ENCODE results near the gene TLR7. TPM values are rescaled to one million over a fixed set of nuclear protein-coding genes. Genes with fewer than 3 reads are reported as not detected.

The TLR7 gene
- total RNA-seq, 5 donors from 2014 or later (not counting 1 experiment from before 2014, with no cell fraction given), result 0.10 to 0.66 (median 0.18) TPM; not detected in 1

DNA sequence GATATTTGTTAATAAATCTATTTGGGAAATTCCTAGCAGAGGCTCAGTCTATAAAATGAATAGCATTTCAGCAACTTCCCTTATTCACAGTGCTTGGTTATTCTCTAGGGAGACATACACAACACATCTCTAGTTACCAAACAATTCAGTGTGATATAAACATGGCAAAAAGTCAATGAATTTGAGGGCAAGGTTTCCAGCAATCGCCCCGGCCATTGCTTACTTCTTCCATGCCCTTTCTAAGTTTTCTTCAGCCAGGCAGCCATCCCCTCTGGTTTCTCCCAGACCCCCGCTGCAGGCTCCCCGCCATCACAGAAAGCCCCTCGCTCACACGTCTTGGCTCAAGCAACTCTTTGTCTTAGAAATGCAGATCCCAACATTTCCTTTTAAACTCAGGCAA lies 4.4 kb downstream of the TLR7 start:
- Mint-ChIP-seq H3K9me3 (peaks cover 0 to 5% (median 0%) of the 10 kb centered on the region in 3 donors), H3K27me3 (peaks cover 8 to 35% of the 10 kb centered on the region in 2 donors), H3K36me3 (no peaks in the 10 kb centered on the region), H3K4me1 (peaks cover 0 to 7% (median 2%) of the 10 kb centered on the region in 3 donors), H3K27ac (no peak overlapping the region), H3K4me3 (no peak overlapping the region)
- DNase-seq (no peak), ATAC-seq (replicated peaks in 1 of 4) (no peak)
- whole genome bisulfite sequencing (ENCODE audit: insufficient coverage), result 90% methylated on average over 2 of the region's 6 CpGs
- no peaks in the 10 kb centered on the region for H3K27me3 ChIP-seq (replicated peaks in 1 of 2; ENCODE audit: control insufficient read depth in 2 of 2, extremely low read depth in 1 of 2, insufficient read depth in 2 of 2, low read length in 1 of 2)
- no peak overlapping the region for H3K4me3 ChIP-seq (ENCODE audit: control insufficient read depth in 1 of 2, extremely low read depth in 1 of 2, low read length in 1 of 2)
- no peaks in the 10 kb centered on the region for H3K36me3 ChIP-seq (ENCODE audit: control insufficient read depth in 2 of 2, extremely low read depth in 1 of 2, insufficient read depth in 1 of 2, low read length in 1 of 2)
- POLR2A ChIA-PET, result no interaction called here
- H3K27ac ChIP-seq (ENCODE audit: low read length), result no peak overlapping the region
- CTCF ChIA-PET, result no interaction called here
- no peaks in the 10 kb centered on the region for H3K9me3 ChIP-seq
- no peaks in the 10 kb centered on the region for H3K4me1 ChIP-seq (ENCODE audit: control insufficient read depth in 1 of 2, extremely low read depth in 1 of 2, insufficient read depth in 2 of 2, low read length in 2 of 2)

- H3K27me3 ChIP-seq (replicated peaks in 1 of 2; ENCODE audit: control insufficient read depth in 2 of 2, extremely low read depth in 1 of 2, insufficient read depth in 2 of 2, low read length in 1 of 2), result no peaks in the 10 kb centered on the region
- H3K36me3 ChIP-seq (ENCODE audit: control insufficient read depth in 2 of 2, extremely low read depth in 1 of 2, insufficient read depth in 1 of 2, low read length in 1 of 2), result no peaks in the 10 kb centered on the region
- Mint-ChIP-seq H3K4me1 (peaks cover 0 to 5% (median 0%) of the 10 kb centered on the region in 3 donors), H3K27ac (no peak overlapping the region), H3K4me3 (no peak overlapping the region), H3K27me3 (peaks cover 8 to 23% of the 10 kb centered on the region in 2 donors), H3K9me3 (peaks cover 0 to 5% (median 0%) of the 10 kb centered on the region in 3 donors), H3K36me3 (no peaks in the 10 kb centered on the region)
- WGBS (ENCODE audit: insufficient coverage), result no CpG with 5 or more reads among the region's 4 CpGs
- no peak overlapping the region for H3K27ac ChIP-seq (ENCODE audit: low read length)
- no peaks in the 10 kb centered on the region for H3K4me1 ChIP-seq (ENCODE audit: control insufficient read depth in 1 of 2, extremely low read depth in 1 of 2, insufficient read depth in 2 of 2, low read length in 2 of 2)
- ChIA-PET POLR2A (no interaction called here), CTCF (no interaction called here)
- no peaks in the 10 kb centered on the region for H3K9me3 ChIP-seq
- H3K4me3 ChIP-seq (ENCODE audit: control insufficient read depth in 1 of 2, extremely low read depth in 1 of 2, low read length in 1 of 2), result no peak overlapping the region
- ATAC-seq (replicated peaks in 1 of 4), result no peak
- DNase-seq, result no peak
These were observed 5.9 kb downstream of the TLR7 start for GRCh38 chrX:12872741-12873140.

DNA sequence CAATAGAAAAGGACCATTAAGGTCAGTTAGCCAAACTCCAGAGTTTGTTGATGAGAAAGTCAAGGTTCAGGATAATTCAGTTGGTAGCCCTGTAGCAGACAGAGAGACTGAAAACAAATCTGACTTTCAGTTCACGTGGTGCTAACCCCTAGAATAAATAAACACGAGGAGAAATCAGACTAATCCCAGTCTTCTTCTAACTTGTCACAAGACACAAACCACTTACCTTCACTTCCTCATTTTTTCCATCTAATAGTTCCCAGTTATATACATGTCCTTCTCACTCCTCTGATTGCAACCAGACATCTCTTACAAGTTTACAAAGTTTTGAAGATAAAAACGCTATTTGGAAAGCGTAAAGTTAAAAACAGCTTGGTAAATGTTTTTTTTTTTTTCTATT lies 7.7 kb downstream of the TLR7 start:
- POLR2A ChIA-PET, result no interaction called here
- no peak overlapping the region for H3K4me3 Mint-ChIP-seq
- no peak overlapping the region for H3K27ac Mint-ChIP-seq

GRCh38 chrX:12877386-12877785 lies 10.5 kb downstream of the TLR7 start:
- H3K4me1 ChIP-seq (ENCODE audit: control insufficient read depth in 1 of 2, extremely low read depth in 1 of 2, insufficient read depth in 2 of 2, low read length in 2 of 2), result no peaks in the 10 kb centered on the region
- ATAC-seq (replicated peaks in 1 of 4), result no peak
- no peak for DNase-seq
- Mint-ChIP-seq H3K36me3 (no peaks in the 10 kb centered on the region), H3K4me3 (no peak overlapping the region), H3K27ac (no peak overlapping the region), H3K27me3 (peaks cover 8 to 28% of the 10 kb centered on the region in 2 donors), H3K9me3 (peaks cover 0 to 5% (median 0%) of the 10 kb centered on the region in 3 donors), H3K4me1 (peaks cover 0 to 4% (median 0%) of the 10 kb centered on the region in 3 donors)
- WGBS (ENCODE audit: insufficient coverage), result no CpG with 5 or more reads among the region's 8 CpGs
- ChIA-PET CTCF (interaction anchor here in 1 of 2 donors (0.5 to 0.7 kb wide), 2 partner anchors 30 to 135 kb away, joined by 4 to 8 read pairs; no protein-coding TSS in a partner anchor), POLR2A (interaction anchor here in 1 of 2 donors (0.6 kb wide), 1 partner anchor 88 kb away, joined by 5 read pairs; no protein-coding TSS in a partner anchor)
- no peaks in the 10 kb centered on the region for H3K27me3 ChIP-seq (replicated peaks in 1 of 2; ENCODE audit: control insufficient read depth in 2 of 2, extremely low read depth in 1 of 2, insufficient read depth in 2 of 2, low read length in 1 of 2)
- no peaks in the 10 kb centered on the region for H3K36me3 ChIP-seq (ENCODE audit: control insufficient read depth in 2 of 2, extremely low read depth in 1 of 2, insufficient read depth in 1 of 2, low read length in 1 of 2)
- no peak overlapping the region for H3K27ac ChIP-seq (ENCODE audit: low read length)
- no peaks in the 10 kb centered on the region for H3K9me3 ChIP-seq
- no peak overlapping the region for H3K4me3 ChIP-seq (ENCODE audit: control insufficient read depth in 1 of 2, extremely low read depth in 1 of 2, low read length in 1 of 2)

More for the DNA sequence above, 7.7 kb downstream of the TLR7 start:
- Mint-ChIP-seq H3K27me3 (peaks cover 8 to 18% of the 10 kb centered on the region in 2 donors), H3K9me3 (peaks cover 0 to 5% (median 0%) of the 10 kb centered on the region in 3 donors), H3K4me1 (peaks cover 0 to 1% (median 0%) of the 10 kb centered on the region in 3 donors), H3K36me3 (no peaks in the 10 kb centered on the region)
- Histone ChIP-seq H3K36me3 (ENCODE audit: control insufficient read depth in 2 of 2, extremely low read depth in 1 of 2, insufficient read depth in 1 of 2, low read length in 1 of 2) (no peaks in the 10 kb centered on the region), H3K9me3 (no peaks in the 10 kb centered on the region), H3K4me3 (ENCODE audit: control insufficient read depth in 1 of 2, extremely low read depth in 1 of 2, low read length in 1 of 2) (no peak overlapping the region), H3K27me3 (replicated peaks in 1 of 2; ENCODE audit: control insufficient read depth in 2 of 2, extremely low read depth in 1 of 2, insufficient read depth in 2 of 2, low read length in 1 of 2) (no peaks in the 10 kb centered on the region), H3K27ac (ENCODE audit: low read length) (no peak overlapping the region), H3K4me1 (ENCODE audit: control insufficient read depth in 1 of 2, extremely low read depth in 1 of 2, insufficient read depth in 2 of 2, low read length in 2 of 2) (no peaks in the 10 kb centered on the region)
- CTCF ChIA-PET, result no interaction called here
- no peak for ATAC-seq (replicated peaks in 1 of 4)
- no CpG with 5 or more reads among the region's 4 CpGs for WGBS (ENCODE audit: insufficient coverage)
- DNase-seq, result no peak

GRCh38 chrX:12878536-12878935 lies 11.7 kb downstream of the TLR7 start:
- Mint-ChIP-seq H3K27me3 (peaks cover 5 to 27% of the 10 kb centered on the region in 2 donors), H3K4me3 (no peak overlapping the region), H3K36me3 (no peaks in the 10 kb centered on the region), H3K4me1 (peaks cover 0 to 4% (median 0%) of the 10 kb centered on the region in 3 donors), H3K9me3 (peaks cover 0 to 4% (median 0%) of the 10 kb centered on the region in 3 donors), H3K27ac (no peak overlapping the region)
- Histone ChIP-seq H3K4me1 (ENCODE audit: control insufficient read depth in 1 of 2, extremely low read depth in 1 of 2, insufficient read depth in 2 of 2, low read length in 2 of 2) (no peaks in the 10 kb centered on the region), H3K27me3 (replicated peaks in 1 of 2; ENCODE audit: control insufficient read depth in 2 of 2, extremely low read depth in 1 of 2, insufficient read depth in 2 of 2, low read length in 1 of 2) (no peaks in the 10 kb centered on the region), H3K4me3 (ENCODE audit: control insufficient read depth in 1 of 2, extremely low read depth in 1 of 2, low read length in 1 of 2) (no peak overlapping the region), H3K27ac (ENCODE audit: low read length) (no peak overlapping the region), H3K9me3 (no peaks in the 10 kb centered on the region), H3K36me3 (ENCODE audit: control insufficient read depth in 2 of 2, extremely low read depth in 1 of 2, insufficient read depth in 1 of 2, low read length in 1 of 2) (no peaks in the 10 kb centered on the region)
- no CpG with 5 or more reads among the region's 1 CpG for WGBS (ENCODE audit: insufficient coverage)
- ChIA-PET CTCF (interaction anchor here in 1 of 2 donors (0.6 kb wide), 1 partner anchor 953 kb away, joined by 7 read pairs; no protein-coding TSS in a partner anchor), POLR2A (no interaction called here)
- ATAC-seq (replicated peaks in 1 of 4), result no peak
- DNase-seq, result no peak

- peaks cover 0 to 4% (median 0%) of the 10 kb centered on the region in 3 donors for H3K4me1 Mint-ChIP-seq
- H3K27me3 Mint-ChIP-seq, result peaks cover 5 to 39% of the 10 kb centered on the region in 2 donors
- DNase-seq (no peak), ATAC-seq (replicated peaks in 1 of 4) (no peak)
- Histone ChIP-seq H3K27ac (ENCODE audit: low read length) (no peak overlapping the region), H3K4me1 (ENCODE audit: control insufficient read depth in 1 of 2, extremely low read depth in 1 of 2, insufficient read depth in 2 of 2, low read length in 2 of 2) (no peaks in the 10 kb centered on the region), H3K4me3 (ENCODE audit: control insufficient read depth in 1 of 2, extremely low read depth in 1 of 2, low read length in 1 of 2) (no peak overlapping the region), H3K36me3 (ENCODE audit: control insufficient read depth in 2 of 2, extremely low read depth in 1 of 2, insufficient read depth in 1 of 2, low read length in 1 of 2) (no peaks in the 10 kb centered on the region), H3K9me3 (no peaks in the 10 kb centered on the region), H3K27me3 (replicated peaks in 1 of 2; ENCODE audit: control insufficient read depth in 2 of 2, extremely low read depth in 1 of 2, insufficient read depth in 2 of 2, low read length in 1 of 2) (no peaks in the 10 kb centered on the region)
- ChIA-PET CTCF (no interaction called here), POLR2A (no interaction called here)
- no peaks in the 10 kb centered on the region for H3K36me3 Mint-ChIP-seq
- H3K9me3 Mint-ChIP-seq, result peaks cover 0 to 4% (median 0%) of the 10 kb centered on the region in 3 donors
- WGBS (ENCODE audit: insufficient coverage), result 88% methylated on average over 1 of the region's 2 CpGs
- H3K27ac Mint-ChIP-seq, result no peak overlapping the region
- no peak overlapping the region for H3K4me3 Mint-ChIP-seq
These were observed 15.0 kb downstream of the TLR7 start for GRCh38 chrX:12881914-12882313.
